GM18499 (cell line): ENCODE results near the gene ACTR1A.
A peak's percentile ranks its signal among the peaks of the same experiment; 100 is the strongest.

ENCODE experiments used
- ATAC-seq: cut with Tn5 transposase; IDR thresholded peaks from one replicate; pipeline ENCODE4 v1.9.1; 2021; ENCODE audit warnings: moderate number of reproducible peaks; ENCODE audit not compliant: insufficient read depth, unreplicated experiment

The ACTR1A gene

GRCh38 chr10:102492344-102492939 lies 10.1 kb downstream of the ACTR1A start:
- ATAC-seq = no peak

GRCh38 chr10:102491136-102491535 lies 11.4 kb downstream of the ACTR1A start:
- ATAC-seq = no peak

GRCh38 chr10:102485093-102485784 lies 17.3 kb downstream of the ACTR1A start:
- ATAC-seq = no peak

- no peak for ATAC-seq
These were observed 18.5 kb downstream of the ACTR1A start for GRCh38 chr10:102484021-102484420.

GRCh38 chr10:102480396-102480795 lies 22.1 kb downstream of the ACTR1A start:
- no peak for ATAC-seq

- no peak for ATAC-seq
These were observed 22.9 kb downstream of the ACTR1A start for GRCh38 chr10:102479651-102480050.

GRCh38 chr10:102476466-102477141 lies 25.9 kb downstream of the ACTR1A start:
- no peak for ATAC-seq

GRCh38 chr10:102475451-102476040 lies 27.0 kb downstream of the ACTR1A start:
- no peak for ATAC-seq

GRCh38 chr10:102473445-102474331 lies 28.8 kb downstream of the ACTR1A start:
- ATAC-seq = no peak

- ATAC-seq = no peak
These were observed 31.6 kb downstream of the ACTR1A start for GRCh38 chr10:102470579-102471546.

GRCh38 chr10:102468683-102469082 lies 33.8 kb downstream of the ACTR1A start:
- ATAC-seq = no peak

- no peak for ATAC-seq
These were observed 34.5 kb downstream of the ACTR1A start for GRCh38 chr10:102467971-102468438.

GRCh38 chr10:102467318-102467717 lies 35.2 kb downstream of the ACTR1A start:
- no peak for ATAC-seq

- no peak for ATAC-seq
These were observed 37.0 kb downstream of the ACTR1A start for GRCh38 chr10:102465466-102465865.

GRCh38 chr10:102463983-102464382 lies 38.5 kb downstream of the ACTR1A start:
- no peak for ATAC-seq

- ATAC-seq = no peak
These were observed 39.9 kb downstream of the ACTR1A start for GRCh38 chr10:102462512-102463054.

GRCh38 chr10:102461187-102462054 lies 41.1 kb downstream of the ACTR1A start:
- ATAC-seq = peak; percentile 58

GRCh38 chr10:102460836-102461186 lies 41.7 kb downstream of the ACTR1A start:
- peak; percentile 18 for ATAC-seq
